Measurements from ENCODE around the gene PLIN5. TPM values are rescaled to one million over a fixed set of nuclear protein-coding genes. Genes with fewer than 3 reads are reported as not detected.

Gene PLIN5
- total RNA-seq, 1 donor from 2014 or later = 0.54 TPM

GRCh38 chr19:4517451-4518057 is 17.5 kb downstream of the PLIN5 start:
- H3K27me3 Mint-ChIP-seq (ENCODE audit: unreplicated experiment) = peaks cover 2% of the 10 kb centered on the region
- DNase-seq = no peak
- H3K27ac Mint-ChIP-seq (ENCODE audit: unreplicated experiment) = no peak overlapping the region

GRCh38 chr19:4516939-4517300 is 18.1 kb downstream of the PLIN5 start:
- Mint-ChIP-seq H3K36me3 (ENCODE audit: unreplicated experiment) (no peaks in the 10 kb centered on the region), H3K9me3 (ENCODE audit: unreplicated experiment) (peaks cover 3% of the 10 kb centered on the region), H3K27me3 (ENCODE audit: unreplicated experiment) (peaks cover 2% of the 10 kb centered on the region), H3K4me1 (ENCODE audit: low read depth, unreplicated experiment) (no peaks in the 10 kb centered on the region), H3K4me3 (ENCODE audit: unreplicated experiment) (no peak overlapping the region), H3K27ac (ENCODE audit: unreplicated experiment) (no peak overlapping the region)
- no peak for TF ChIP-seq CTCF (IDR thresholded peaks at IDR 0.05; ENCODE audit: partially characterized antibody, unreplicated experiment)
- no peak for DNase-seq

More at GRCh38 chr19:4517451-4518057, 17.5 kb downstream of the PLIN5 start:
- Mint-ChIP-seq H3K9me3 (ENCODE audit: unreplicated experiment) (peaks cover 3% of the 10 kb centered on the region), H3K4me1 (ENCODE audit: low read depth, unreplicated experiment) (no peaks in the 10 kb centered on the region), H3K36me3 (ENCODE audit: unreplicated experiment) (no peaks in the 10 kb centered on the region), H3K4me3 (ENCODE audit: unreplicated experiment) (no peak overlapping the region)
- no peak for TF ChIP-seq CTCF (IDR thresholded peaks at IDR 0.05; ENCODE audit: partially characterized antibody, unreplicated experiment)

- no peaks in the 10 kb centered on the region for H3K36me3 Mint-ChIP-seq (ENCODE audit: unreplicated experiment)
- H3K9me3 Mint-ChIP-seq (ENCODE audit: unreplicated experiment) = peaks cover 3% of the 10 kb centered on the region
- H3K4me3 Mint-ChIP-seq (ENCODE audit: unreplicated experiment) = no peak overlapping the region
- H3K27me3 Mint-ChIP-seq (ENCODE audit: unreplicated experiment) = peaks cover 5% of the 10 kb centered on the region
- no peak for TF ChIP-seq CTCF (IDR thresholded peaks at IDR 0.05; ENCODE audit: partially characterized antibody, unreplicated experiment)
- no peaks in the 10 kb centered on the region for H3K4me1 Mint-ChIP-seq (ENCODE audit: low read depth, unreplicated experiment)
- no peak overlapping the region for H3K27ac Mint-ChIP-seq (ENCODE audit: unreplicated experiment)
- no peak for DNase-seq
Observed at GRCh38 chr19:4516199-4516938, 18.7 kb downstream of the PLIN5 start.

GRCh38 chr19:4515732-4516131 is 19.3 kb downstream of the PLIN5 start:
- Mint-ChIP-seq H3K4me1 (ENCODE audit: low read depth, unreplicated experiment) (no peaks in the 10 kb centered on the region), H3K27me3 (ENCODE audit: unreplicated experiment) (peaks cover 6% of the 10 kb centered on the region)

More at GRCh38 chr19:4515732-4516131, 19.3 kb downstream of the PLIN5 start:
- H3K36me3 Mint-ChIP-seq (ENCODE audit: unreplicated experiment) = no peaks in the 10 kb centered on the region
- no peak overlapping the region for H3K4me3 Mint-ChIP-seq (ENCODE audit: unreplicated experiment)
- TF ChIP-seq CTCF (IDR thresholded peaks at IDR 0.05; ENCODE audit: partially characterized antibody, unreplicated experiment) = no peak
- DNase-seq = no peak
- peaks cover 3% of the 10 kb centered on the region for H3K9me3 Mint-ChIP-seq (ENCODE audit: unreplicated experiment)
- H3K27ac Mint-ChIP-seq (ENCODE audit: unreplicated experiment) = no peak overlapping the region

Measured in glutamatergic neuron (in vitro differentiated cells).